ENCODE measurements around the gene CCDC12.
A peak's percentile ranks its signal among the peaks of the same experiment; 100 is the strongest.

Gene CCDC12

GRCh38 chr3:46995901-46996562 lies 19.5 kb upstream of the CCDC12 start:
- DNase-seq (ENCODE audit: low read depth) = no peak

DNA sequence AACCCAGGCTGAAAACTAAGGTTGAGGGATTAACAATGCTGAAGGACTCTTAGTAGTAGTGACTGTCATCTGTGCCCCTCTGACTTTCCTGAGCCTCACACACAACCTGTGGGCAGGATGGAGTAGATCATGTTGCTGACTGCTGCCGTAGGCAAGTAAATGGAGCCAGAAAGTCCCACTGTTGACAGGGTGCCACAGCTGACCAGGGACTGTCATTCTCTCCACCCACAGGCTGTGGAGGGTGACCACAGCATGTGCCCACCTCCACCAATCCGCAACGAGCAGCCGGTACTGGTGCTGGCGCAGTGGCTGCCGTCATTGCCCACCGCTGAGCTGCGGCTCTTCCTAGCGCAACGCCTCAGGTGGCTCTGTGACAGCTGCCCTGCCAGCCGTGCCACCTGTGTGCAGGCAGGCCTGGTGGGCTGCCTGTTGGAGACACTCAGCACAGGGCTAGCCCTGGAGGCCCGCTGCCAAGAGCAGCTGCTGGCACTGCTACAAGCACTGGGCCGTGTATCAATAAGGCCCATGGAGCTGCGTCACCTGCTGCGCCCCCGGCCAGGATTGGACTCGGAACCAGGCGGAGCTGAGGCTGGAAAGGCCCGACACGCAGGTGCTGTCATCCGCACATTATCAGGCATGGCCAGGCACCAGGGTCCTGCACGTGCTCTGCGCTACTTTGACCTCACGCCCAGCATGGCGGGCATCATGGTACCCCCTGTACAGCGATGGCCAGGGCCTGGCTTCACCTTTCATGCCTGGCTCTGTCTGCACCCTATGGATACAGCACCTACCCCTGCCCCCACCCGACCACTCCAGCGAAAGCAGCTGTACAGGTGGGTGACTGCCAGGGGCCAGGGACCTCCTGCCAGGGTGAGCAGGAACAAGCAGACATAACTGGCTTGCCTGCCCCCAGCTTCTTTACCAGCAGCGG lies 18.5 kb upstream of the CCDC12 start:
- no peak for DNase-seq (ENCODE audit: low read depth)

DNA sequence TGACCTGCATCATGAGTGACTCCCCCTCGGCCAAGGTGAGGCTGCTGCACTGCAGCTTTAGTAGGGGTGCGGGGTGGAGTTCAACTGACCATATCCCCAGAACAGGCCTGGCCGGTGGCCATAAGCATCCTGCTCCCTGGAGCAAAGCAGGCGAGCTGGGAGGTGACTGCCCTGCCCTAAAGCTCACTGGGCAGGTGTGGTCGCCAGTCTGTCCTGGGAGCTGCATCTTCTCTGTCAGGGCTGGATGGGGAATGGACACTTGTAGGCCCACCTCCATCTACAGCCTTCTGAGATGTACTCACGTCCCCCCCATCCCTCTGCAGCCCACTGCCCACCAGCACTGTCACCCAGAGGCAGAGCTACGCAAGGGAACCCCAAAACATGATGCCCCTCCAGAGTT lies 17.4 kb upstream of the CCDC12 start:
- DNase-seq (ENCODE audit: low read depth) = no peak

- DNase-seq (ENCODE audit: low read depth) = no peak
Observed at GRCh38 chr3:46993292-46993691, 16.7 kb upstream of the CCDC12 start.

GRCh38 chr3:46992231-46992630 lies 15.7 kb upstream of the CCDC12 start:
- DNase-seq (ENCODE audit: low read depth) = no peak

- no peak for DNase-seq (ENCODE audit: low read depth)
Observed at GRCh38 chr3:46991406-46992165, 15.0 kb upstream of the CCDC12 start.

DNA sequence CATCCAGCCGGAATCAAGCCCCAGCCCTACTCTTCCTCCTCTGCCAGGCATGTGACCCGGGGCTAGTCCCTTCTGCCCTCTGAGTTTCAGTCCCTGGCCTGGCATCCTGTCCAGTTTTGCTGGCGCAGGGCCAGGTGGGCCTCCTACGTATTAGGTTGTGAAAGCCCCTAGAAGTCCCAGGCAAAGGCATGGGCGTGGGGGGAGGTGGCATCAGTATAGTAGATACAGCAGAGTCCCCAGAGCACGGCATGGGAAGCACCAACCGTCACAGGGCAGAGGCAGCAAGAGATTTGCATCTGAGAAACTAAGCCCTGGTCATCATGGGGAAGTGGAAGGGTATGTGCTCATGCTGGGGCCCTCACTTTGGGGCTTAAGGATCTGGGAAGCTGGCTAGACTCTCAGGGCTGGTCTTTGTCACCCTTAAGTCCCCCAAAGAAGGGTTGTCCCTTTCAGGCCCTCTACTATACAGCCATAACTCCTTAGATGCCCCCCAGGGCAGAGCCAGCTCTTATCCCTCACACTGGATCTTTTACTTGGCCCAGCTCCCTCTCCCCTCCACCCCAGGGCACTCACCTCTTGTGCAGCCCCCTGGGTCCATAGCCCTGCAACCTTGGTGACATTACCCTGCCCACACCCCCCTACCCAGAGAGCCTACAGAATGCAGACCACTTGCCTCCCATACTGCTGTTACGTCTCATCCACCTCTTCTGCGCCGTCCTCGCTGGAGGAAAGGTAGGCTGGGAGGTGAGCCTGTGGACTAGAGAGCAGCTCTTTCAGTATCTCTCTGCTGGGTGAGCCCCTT lies 14.2 kb upstream of the CCDC12 start:
- no peak for DNase-seq (ENCODE audit: low read depth)

DNA sequence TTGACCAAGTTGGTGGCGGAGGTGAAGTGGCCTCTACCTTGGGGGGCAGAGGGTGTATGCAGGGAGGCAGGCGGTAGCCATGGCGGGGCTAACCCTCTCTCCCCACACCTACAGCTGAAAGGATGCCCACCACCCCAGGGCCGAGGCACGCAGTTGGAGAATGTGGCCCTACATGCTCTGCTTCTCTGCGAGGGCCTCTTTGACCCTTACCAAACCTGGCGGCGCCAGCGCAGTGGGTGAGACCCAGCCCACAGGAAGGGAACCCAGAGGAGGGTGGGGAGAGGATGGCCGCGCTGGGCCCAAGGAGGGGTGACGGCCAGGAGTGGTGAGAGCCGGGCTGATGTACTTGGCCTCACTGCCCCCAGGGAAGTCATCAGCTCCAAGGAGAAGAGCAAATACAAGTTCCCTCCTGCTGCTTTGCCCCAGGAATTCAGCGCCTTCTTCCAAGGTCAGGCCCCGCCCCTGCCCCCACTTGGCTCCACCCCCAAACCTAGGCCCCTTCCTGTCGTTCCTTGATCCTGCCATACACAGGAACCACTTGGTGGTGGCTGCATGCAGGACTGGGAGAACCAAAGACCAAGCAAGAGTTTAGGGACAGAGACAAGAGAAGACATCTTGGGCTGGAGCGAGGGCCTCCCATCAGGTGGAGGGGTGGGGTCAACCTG lies 12.7 kb upstream of the CCDC12 start:
- DNase-seq (ENCODE audit: low read depth) = no peak

DNA sequence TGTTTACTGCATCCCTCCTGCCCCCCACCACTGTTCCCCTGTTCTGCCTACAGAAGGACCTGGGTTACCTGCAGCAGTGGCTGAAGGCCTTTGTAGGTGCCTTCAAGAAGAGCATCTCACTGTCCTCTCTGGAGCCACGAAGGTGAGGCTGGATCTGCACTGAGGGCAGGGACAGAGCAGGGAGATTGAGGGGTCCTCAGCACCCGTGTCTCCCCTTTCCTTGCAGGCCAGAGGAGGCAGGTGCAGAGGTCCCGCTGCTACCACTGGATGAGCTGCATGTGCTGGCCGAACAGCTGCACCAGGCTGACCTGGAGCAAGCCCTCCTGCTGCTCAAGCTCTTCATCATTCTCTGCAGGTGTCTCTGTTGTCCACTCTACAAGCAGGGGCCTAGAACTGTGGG lies 12.1 kb upstream of the CCDC12 start:
- no peak for DNase-seq (ENCODE audit: low read depth)

DNA sequence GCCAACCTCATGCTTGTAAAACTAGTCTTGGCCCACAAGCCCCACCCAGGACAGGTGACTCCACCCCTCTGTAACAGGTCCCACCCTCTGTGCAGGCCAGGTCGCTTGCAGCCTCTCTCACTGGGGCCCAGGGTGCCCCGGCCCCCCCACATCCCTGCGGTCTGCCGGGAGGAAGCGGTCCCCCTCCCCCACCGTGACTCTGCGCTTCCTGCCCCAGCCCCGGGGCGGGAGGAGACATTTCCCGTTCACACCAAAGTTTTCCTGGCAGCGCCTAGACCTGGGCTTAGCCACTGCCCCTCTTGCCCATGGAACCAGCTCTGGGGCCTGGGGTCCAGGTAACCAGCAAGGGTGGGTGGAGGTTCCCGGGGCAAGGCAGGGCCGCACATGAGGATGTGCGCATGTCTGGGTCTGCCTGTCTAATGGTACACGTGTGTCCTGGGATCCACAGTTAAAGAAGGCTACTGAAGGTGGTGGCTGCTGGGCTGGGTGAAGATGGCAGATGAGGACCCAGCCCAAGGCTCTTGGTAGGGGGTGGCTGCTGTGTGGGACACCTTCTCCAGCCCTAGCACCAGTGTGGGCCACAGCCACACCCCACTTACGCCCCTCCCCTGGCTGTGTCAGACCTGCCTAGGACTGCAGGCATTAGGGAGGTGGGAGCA lies 11.3 kb upstream of the CCDC12 start:
- peak; percentile 76 for DNase-seq (ENCODE audit: low read depth)

DNA sequence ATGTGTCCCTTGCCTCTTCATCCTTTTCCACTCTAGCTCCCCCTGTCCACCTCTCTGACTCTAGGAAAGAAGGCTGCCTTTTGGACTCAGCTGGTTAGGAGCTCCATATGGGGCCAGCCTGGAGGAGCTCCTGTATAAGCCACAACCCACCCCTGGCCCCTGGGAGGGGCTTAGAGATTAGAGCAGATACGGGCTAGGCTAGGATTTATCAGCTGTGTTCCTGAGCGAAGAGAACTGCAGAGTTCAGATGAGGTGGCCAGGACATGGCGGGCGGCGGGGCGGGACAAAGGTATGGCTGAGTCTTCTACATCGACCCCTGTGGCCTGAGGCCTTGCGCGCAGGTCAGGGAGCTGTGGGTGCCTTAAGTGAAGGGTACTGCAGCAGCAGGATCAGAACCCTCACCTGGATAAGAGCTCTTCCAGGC lies 10.8 kb upstream of the CCDC12 start:
- DNase-seq (ENCODE audit: low read depth) = no peak

DNA sequence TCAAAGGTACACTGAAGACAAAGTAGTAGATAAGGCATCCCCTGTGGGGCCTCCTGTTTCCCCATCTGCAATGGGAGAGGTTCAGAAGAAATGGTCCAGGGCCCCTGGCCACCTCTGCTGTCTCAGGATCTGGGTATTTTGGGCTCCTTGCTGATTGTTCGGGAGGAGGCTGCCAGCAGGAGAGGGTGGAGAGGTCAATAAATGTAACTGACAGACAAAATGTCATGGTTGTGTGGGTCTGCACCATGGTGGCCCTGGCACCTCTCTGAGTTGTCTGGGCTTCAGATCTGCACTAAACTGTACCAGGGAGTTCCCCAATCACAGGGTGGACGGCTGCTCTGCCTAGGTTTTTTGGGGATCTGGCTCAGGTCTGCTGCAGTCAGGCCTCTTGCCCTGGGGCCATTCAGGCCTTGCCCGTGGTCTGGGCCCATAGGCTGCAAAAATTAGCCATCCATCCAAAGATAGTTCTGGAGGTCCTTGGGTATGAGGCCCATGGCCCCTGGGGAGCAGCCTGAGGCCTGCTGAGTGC lies 10.3 kb upstream of the CCDC12 start:
- DNase-seq (ENCODE audit: low read depth) = no peak

- no peak for DNase-seq (ENCODE audit: low read depth)
Observed at GRCh38 chr3:46986055-46986730, 9.6 kb upstream of the CCDC12 start.

DNA sequence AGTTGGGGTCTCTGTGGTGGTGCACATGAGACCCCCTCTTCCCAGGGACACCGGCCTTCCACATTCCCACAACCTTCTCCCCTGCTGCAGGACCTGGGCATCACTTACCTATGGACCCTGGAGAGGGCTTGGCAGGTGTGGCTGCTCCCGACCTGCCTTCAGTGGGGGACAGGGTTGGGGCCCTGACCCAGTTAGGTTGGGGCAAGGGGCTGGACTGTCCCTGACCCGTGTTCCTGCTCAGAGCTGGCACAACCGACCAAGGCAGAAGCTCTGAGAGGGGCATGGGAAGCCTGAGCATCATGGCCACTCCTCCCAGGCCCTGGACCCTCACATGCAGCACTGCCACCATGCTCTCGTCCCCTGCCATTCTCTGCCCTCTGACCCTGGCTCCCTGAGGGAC lies 9.0 kb upstream of the CCDC12 start:
- no peak for DNase-seq (ENCODE audit: low read depth)

- no peak for DNase-seq (ENCODE audit: low read depth)
Observed at GRCh38 chr3:46984591-46985459, 8.3 kb upstream of the CCDC12 start.

- DNase-seq (ENCODE audit: low read depth) = no peak
Observed at GRCh38 chr3:46982546-46982945, 6.0 kb upstream of the CCDC12 start.

DNA sequence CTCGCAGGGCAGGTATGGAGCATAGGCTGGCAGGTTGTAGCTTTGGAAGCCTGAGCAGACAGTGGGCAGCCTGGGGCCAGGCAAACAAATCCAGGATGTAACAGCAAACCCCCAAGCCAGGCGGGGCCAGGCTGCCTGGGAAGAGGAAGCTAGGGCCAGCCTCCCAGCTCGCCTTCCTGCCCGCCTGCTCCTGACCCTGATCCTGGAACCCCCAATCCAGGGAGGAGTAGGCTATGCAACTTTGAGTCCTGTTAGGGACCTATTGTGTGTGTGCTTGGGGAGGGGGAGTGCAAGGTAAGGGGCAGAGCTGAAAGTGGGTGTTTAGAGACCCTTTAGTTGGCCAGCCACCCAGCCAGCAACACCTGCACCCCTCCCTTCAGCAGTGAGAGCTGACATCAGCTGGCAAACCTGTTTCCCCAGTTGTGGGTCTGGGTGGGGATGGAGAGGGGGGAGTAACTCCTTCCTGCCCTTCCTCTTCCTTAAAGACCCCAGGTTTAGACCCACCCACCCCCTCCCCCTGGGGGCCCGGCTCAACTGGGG lies 5.5 kb upstream of the CCDC12 start:
- no peak for DNase-seq (ENCODE audit: low read depth)

DNA sequence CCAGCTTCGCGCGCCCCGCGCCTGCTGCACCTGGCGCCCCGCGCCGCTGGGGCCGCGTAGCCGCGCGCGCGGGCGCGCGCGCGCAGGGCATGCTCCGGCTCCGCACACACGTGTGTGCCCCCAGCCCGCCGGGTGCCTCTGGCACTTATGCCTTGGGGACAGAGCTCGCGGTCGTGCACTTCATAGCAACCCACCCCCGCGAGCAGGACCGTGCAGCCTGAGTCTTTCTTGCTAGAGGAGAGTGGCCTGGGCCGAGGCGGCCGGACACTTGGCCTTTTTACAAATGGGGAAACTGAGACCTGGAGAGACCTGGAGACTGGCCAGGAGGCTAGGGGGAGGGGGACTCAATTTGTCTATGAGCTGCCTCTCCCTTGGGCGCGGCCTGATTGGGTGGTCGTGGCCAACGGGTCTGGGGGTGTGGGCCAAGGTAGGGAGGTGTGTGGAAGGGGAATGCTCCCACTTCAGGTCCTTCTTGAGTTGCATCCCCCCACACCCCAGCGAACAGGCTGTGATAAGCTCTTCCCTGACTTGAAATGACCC lies 3.5 kb upstream of the CCDC12 start:
- DNase-seq (ENCODE audit: low read depth) = no peak
